Measurements from ENCODE around the gene CSNK1G3. TPM values are rescaled to one million over a fixed set of nuclear protein-coding genes. Genes with fewer than 3 reads are reported as not detected.

Gene CSNK1G3
- total and polyA plus RNA-seq, 8 donors, result 12.9 to 151 (median 20.3) TPM

DNA sequence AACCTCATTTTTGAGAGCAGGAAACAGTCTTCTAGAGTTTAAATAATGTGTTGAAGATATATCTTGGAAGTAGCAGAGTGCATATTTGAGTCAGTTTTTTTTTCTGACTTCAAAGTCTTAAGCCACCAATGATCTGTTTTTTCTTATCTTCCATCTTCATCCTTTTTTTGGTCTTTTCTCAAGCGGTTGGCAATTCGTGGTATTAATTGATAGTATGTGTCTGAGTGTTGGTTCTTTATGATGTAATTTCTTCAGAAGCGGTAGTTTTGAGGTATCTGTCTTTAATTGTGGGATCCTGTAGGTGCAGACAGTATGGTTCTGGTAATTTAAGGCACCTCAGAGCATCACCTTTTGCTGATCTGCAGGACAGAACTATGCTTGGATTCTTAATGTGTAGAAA lies 3.9 kb downstream of the CSNK1G3 start:
- H3K27me3 ChIP-seq, result no peaks in the 10 kb centered on the region
- no peaks in the 10 kb centered on the region for H3K36me3 ChIP-seq
- intact Hi-C loops (cut with DNase I; ENCODE audit: low total_unique reads), result no loop called here
- no peak overlapping the region for H3K27ac ChIP-seq
- TF ChIP-seq EP300 (IDR thresholded peaks at IDR 0.05), result no peak
- no peak for TF ChIP-seq POLR2A (IDR thresholded peaks at IDR 0.05)
- TF ChIP-seq POLR2AphosphoS5 (IDR thresholded peaks at IDR 0.05), result no peak
- TF ChIP-seq, protein P1, sequence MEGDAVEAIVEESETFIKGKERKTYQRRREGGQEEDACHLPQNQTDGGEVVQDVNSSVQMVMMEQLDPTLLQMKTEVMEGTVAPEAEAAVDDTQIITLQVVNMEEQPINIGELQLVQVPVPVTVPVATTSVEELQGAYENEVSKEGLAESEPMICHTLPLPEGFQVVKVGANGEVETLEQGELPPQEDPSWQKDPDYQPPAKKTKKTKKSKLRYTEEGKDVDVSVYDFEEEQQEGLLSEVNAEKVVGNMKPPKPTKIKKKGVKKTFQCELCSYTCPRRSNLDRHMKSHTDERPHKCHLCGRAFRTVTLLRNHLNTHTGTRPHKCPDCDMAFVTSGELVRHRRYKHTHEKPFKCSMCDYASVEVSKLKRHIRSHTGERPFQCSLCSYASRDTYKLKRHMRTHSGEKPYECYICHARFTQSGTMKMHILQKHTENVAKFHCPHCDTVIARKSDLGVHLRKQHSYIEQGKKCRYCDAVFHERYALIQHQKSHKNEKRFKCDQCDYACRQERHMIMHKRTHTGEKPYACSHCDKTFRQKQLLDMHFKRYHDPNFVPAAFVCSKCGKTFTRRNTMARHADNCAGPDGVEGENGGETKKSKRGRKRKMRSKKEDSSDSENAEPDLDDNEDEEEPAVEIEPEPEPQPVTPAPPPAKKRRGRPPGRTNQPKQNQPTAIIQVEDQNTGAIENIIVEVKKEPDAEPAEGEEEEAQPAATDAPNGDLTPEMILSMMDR (IDR thresholded peaks at IDR 0.05), result no peak
- H3K4me3 ChIP-seq, result no peak overlapping the region
- no peak for DNase-seq
- 75 to 84% (median 82%) methylated on average over 3 of the region's 3 CpGs for WGBS, 5 donors
- H3K4me1 ChIP-seq, result peaks cover 17 to 57% (median 39%) of the 10 kb centered on the region in 4 donors
- H3K9me3 ChIP-seq, result no peaks in the 10 kb centered on the region

DNA sequence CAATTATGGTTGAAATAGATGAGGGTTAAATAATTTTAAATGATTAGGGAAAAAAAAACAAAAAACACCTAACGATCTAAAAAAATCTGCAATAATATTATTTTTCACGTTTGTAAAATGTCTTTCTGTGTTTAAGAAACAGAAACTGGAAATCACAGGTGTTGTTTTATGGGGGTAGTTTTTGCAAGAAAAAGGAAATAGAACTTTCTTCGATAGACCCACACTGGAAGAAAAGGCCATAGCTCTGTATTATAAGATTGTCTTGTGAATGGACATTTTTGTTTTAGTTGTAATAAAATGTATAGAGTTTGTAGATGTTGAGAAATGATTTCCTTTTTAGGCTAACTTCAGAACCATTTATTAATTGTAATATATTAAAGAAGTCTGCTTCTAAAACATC lies 5.5 kb downstream of the CSNK1G3 start:
- Histone ChIP-seq H3K27ac (no peak overlapping the region), H3K4me3 (no peak overlapping the region), H3K9me3 (no peaks in the 10 kb centered on the region), H3K36me3 (no peaks in the 10 kb centered on the region), H3K4me1 (peaks cover 17 to 61% (median 39%) of the 10 kb centered on the region in 4 donors), H3K27me3 (no peaks in the 10 kb centered on the region)
- no peak for DNase-seq
- intact Hi-C loops (cut with DNase I; ENCODE audit: low total_unique reads), result no loop called here
- WGBS, 5 donors, result 74 to 87% (median 82%) methylated on average over 3 of the region's 3 CpGs
- no peak for TF ChIP-seq EP300 (IDR thresholded peaks at IDR 0.05)
- no peak for TF ChIP-seq POLR2AphosphoS5 (IDR thresholded peaks at IDR 0.05)
- TF ChIP-seq POLR2A (IDR thresholded peaks at IDR 0.05), result no peak
- TF ChIP-seq, protein P1 (IDR thresholded peaks at IDR 0.05), result no peak

DNA sequence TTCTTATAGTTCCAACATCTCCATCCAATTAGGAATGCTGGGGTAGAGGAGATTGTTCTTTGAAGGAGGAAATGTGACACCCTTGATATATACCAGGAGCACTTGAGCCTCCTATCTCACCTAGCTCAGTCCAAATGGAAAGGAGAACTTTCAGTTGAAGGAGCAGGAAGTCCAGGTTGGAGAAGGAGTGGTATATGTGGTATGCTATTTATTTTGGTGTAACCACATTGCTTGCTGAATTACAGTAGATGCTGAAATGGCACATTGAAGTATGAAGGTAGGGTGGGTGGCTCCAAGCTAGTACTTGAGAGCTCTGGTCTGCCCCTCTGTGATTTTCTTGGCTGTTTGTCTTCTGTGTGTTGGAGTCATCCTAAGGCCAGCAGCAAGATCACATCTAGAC lies 6.1 kb downstream of the CSNK1G3 start:
- intact Hi-C loops (cut with DNase I; ENCODE audit: low total_unique reads), result no loop called here
- Histone ChIP-seq H3K9me3 (no peaks in the 10 kb centered on the region), H3K27ac (no peak overlapping the region), H3K27me3 (no peaks in the 10 kb centered on the region), H3K4me1 (peaks cover 13 to 60% (median 38%) of the 10 kb centered on the region in 4 donors), H3K36me3 (no peaks in the 10 kb centered on the region), H3K4me3 (no peak overlapping the region)
- DNase-seq, result no peak
- TF ChIP-seq EP300 (IDR thresholded peaks at IDR 0.05) (no peak), POLR2AphosphoS5 (IDR thresholded peaks at IDR 0.05) (no peak), POLR2A (IDR thresholded peaks at IDR 0.05) (no peak)
- TF ChIP-seq, protein P1 (IDR thresholded peaks at IDR 0.05), result no peak

DNA sequence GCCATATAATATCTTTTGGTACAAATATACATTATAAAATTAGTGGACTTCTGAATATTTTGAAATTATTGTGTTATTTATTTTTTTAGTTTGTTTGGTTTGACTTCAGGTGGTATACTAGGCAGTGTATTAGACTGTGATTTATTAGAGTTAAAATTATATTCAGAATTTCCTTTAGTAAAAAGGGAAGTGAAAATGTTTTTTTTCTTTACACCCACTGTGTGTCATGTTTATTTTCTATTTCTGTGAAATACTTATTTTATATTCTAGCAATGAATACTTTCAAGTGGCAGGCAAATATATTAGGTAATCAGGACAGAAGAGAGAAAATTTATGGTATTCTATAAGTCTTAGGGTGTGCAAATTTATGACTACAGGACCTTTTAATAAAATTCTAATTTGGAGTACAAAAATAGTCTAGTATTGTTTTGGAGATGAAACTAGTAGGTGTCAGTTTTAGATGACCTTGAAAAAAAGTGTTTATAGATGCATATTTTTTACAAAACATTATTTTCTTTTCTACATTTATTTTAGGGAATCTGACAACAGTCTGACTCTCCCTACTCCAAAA lies 8.8 kb downstream of the CSNK1G3 start:
- intact Hi-C loops (cut with DNase I; ENCODE audit: low total_unique reads), result no loop called here
- no peak overlapping the region for H3K4me3 ChIP-seq

More for the DNA sequence above, 8.8 kb downstream of the CSNK1G3 start:
- peaks cover 0 to 58% (median 25%) of the 10 kb centered on the region in 4 donors for H3K4me1 ChIP-seq
- TF ChIP-seq, protein P1 (IDR thresholded peaks at IDR 0.05), result no peak
- TF ChIP-seq POLR2AphosphoS5 (IDR thresholded peaks at IDR 0.05) (no peak), EP300 (IDR thresholded peaks at IDR 0.05) (no peak), POLR2A (IDR thresholded peaks at IDR 0.05) (no peak)
- H3K27ac ChIP-seq, result no peak overlapping the region
- no peaks in the 10 kb centered on the region for H3K9me3 ChIP-seq
- no peaks in the 10 kb centered on the region for H3K27me3 ChIP-seq
- DNase-seq, result no peak
- H3K36me3 ChIP-seq, result no peaks in the 10 kb centered on the region
